GM21825 (cell line): ENCODE measurements around the gene PSTPIP1.

Experiments
- ATAC-seq: cut with Tn5 transposase; IDR thresholded peaks from one replicate; pipeline ENCODE4 v1.9.1; 2021; ENCODE audit warnings: mild to moderate bottlenecking, moderate library complexity; ENCODE audit not compliant: unreplicated experiment

PSTPIP1 gene

DNA sequence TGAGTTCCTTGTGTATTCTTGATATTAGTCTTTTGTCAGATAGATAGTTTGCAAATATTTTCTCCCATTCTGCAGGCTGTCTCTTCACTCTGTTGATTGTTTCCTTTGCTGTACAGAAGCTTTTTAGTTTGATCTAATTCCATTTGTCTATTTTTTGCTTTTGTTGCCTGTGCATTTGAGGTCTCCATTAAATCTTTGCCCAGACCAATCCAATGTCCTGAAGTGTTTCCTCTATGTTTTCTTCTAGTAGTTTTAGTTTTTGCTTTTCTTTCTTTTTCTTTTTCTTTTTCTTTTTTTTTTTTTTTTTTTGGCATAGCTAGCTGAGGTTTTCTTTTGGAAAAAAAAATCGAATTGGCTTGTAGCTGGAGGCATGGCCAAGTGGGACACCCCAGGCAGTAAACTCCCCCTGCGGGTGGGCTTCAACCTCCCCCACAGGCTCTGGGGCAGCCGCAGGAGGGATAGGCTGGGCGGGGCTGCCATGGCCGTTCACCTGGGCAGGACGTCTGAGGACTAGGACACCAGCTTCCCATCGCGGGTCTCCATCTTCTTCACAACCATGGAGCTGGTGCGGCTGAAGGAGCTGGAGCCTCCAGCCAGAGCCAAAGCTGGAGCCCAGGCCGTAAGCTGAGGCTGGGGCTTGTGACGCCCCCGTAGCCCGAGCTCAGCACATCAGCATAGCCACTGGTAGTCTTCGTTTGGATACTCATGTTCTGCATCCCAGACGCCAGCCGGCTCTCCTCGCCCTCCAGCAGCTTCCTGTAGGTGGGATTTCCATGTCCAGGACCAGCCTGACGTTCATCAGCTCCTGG, 16.2 kb upstream of the PSTPIP1 start:
- no peak for ATAC-seq

DNA sequence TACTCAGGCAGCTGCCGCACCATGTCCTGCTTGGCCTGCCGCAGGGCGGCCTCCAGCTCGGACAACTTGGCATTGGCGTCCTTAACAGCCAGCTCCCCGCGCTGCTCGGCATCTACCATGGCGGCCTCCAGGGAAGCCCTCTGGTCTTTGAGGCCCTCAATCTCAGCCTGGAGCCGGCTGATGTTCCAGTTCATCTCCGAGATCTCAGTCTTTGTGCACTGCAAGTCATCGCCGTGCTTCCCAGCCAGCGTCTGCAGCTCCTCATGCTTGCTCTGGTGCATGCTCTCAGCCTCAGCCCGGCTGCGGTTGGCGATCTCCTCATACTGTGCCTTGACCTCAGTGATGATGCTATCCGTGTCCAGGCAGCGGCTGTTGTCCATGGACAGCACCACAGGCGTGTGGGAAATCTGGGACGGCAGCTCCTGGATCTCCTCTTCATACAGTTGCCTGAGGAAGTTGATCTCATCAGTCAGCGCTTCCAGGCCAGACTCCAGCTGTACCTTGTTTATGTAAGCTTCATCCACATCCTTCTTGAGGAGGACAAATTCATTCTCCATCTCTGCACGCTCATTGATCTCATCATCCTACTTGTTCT, 15.5 kb upstream of the PSTPIP1 start:
- ATAC-seq, result no peak

DNA sequence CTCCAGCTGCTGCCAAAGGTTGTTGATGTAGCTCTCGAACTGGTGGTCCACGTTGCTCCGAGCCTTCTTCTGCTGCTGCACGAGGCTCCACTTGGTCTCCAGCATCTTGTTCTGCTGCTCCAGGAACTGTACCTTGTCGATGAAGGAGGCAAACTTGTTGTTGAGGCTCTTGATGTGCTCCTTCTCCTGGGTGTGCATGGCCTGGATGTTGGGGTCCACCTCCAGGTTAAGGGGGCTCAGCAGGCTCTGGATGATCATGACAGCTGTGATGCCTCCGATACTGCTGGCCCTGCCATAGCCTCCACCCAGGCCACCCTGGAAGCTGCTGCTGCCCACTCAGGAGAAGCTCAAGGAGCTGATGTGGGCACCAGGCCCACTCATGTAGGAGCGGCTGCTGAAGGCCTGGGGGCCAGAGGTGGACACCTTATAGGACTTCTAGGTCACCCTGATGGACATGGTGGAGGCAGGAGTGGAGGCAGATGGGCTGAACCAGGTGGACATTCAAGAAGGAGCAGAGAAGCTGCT, 14.9 kb upstream of the PSTPIP1 start:
- no peak for ATAC-seq

DNA sequence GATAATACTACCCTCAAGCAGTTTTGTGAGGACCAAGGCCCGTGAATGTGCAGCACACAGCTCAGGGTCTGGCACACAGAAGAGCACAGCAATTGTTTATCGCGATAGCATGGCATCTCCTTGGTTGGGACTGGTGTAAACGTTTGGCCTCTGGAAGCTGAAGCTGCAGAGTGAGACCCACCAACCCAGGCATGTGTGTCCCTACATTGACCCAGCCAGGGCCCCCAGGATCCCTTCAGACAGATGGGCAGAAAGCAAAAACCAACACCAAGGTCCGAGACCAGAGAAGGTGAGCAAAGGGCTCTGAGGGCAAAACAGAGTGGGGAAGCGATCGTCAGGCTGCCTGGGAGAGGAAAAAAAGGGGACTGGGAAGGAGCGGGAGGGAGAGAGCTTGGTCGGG, 12.6 kb upstream of the PSTPIP1 start:
- no peak for ATAC-seq

DNA sequence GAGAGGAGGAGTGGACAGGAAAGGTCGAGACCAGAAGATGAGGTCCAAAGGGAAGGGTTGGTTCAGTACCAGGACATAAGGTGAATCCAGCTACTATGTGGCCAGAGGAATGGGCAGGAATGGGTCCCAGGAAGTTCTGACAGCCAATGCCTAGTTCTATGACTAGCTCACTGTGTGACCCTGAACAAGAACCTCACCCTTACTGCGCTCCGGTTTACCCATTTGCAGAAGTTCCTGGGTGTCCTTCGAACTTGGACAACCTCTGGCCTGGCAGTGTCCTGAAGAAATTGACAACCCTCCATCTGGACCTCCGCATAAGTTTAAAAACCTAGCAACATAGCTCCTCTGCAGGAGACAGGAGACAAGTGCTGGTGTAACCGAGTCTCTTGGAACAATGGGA, 12.2 kb upstream of the PSTPIP1 start:
- no peak for ATAC-seq

DNA sequence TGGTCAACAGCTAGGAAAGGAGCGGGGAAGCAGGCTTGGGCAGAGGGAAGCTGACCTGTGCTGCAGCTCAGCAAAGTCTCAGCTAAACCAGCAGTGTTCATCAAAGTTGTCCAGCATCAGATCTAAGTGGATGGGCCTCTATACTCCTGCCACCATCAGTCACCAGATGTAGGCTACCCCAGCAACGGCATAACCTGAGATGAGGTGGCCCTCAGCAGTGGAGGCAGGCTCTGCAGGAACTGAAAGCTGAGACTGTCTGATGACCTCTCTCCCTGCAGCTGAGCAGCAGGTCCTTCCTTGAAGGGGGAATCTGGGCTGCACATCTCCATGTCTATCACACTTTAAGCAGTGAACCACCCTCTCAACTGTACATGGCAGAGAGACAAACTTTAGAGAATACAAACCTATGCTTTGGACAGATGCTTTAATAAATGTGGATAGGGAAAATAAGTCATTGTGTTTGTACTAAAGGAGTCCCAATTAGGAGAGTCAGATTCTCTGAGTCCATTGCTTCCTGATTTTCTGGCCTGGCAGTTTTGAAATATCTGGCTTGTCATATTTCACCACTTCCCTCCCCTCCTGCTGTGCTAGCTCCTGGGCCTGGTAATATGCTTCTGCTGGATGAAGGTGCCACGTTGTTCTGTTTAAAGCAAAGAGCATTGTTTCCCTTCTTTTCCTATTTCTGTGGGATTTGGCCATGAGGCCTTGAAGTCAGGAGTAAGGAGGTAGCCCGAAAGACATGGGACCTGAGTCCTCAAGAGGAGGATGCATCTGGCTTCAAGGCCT, 11.1 kb upstream of the PSTPIP1 start:
- no peak for ATAC-seq

DNA sequence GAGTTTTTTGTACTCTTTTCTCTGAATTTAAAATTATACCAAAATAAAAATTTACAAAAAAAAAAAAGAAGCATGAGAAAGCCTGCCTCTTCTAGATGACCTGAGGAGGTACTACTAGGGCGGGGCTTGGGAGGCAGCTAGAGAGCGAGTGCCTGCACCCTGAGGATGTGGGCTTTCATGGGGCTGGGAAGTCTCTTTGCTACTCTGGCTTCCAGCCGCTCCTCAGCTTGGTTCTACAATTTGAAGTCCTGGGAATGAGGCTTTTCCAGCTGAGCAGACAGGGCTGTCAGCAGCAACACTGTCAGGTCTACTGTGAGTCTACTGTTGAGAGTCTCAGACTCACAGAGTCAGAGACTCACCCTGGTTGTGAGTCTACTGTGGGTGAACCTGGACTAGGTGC, 8.2 kb upstream of the PSTPIP1 start:
- ATAC-seq, result no peak

DNA sequence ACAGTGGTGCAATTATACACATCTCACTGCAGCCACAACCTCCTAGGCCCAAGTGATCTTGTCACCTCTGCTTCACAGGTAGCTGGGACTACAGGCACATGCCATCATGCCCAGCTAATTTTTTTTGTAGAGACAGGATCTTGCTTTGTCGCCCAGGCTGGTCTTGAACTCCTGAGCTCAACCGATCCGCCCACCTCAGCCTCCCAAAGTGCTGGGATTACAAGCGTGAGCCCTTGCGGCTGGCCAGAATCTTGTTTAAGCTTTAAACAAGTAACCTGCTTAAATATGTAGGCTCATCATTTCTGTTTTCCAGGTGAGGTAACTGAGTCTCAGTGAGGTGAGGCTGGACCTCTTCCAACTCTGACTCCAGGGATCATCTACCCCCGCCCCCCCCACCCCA, 7.7 kb upstream of the PSTPIP1 start:
- no peak for ATAC-seq

DNA sequence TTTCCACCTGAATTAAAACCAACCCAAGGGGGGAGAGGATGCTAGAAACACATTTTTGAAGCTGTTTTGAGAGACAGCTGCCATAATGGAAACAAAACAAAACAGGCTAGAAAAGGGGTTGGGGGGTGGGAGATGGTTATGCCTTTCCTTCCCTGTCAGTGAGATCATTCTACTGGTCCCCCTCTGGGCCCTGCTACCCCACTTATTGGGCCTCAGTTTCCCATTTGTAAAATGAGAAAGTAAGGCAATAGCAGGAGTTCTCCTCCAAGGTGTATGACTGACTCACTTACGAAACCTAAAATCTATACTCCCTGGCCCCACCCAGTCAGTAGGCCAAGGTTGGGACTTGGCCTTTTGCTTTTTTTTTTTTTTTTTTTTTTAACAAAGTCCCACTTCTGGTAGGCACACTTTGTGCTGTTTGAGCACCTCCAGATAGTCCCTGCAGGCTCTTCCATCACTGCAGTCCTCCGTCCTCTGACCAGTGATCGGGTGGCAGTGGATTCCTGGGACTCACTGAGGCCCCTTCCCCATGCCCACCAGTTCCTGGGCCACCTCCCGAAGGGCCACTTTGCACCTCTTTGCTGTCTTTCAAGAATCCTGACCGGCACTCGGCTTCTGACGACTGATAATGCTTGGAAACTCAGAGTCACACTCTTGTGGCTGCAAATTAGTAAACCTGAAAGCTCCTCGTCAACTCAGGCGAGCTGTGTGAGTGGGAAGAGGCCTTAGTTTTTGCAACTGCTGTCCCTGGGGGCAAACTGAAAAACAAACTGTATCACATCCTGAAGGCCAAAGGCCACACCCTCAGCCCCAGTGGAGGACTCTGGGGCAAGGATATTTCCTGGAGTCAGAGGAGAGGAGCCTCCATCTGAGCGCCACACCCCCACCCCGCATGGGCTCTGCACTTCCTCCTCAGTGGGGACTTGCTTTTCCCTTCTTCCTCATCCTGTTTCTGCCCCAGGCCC, 6.7 kb upstream of the PSTPIP1 start:
- ATAC-seq, result peak; percentile 80

DNA sequence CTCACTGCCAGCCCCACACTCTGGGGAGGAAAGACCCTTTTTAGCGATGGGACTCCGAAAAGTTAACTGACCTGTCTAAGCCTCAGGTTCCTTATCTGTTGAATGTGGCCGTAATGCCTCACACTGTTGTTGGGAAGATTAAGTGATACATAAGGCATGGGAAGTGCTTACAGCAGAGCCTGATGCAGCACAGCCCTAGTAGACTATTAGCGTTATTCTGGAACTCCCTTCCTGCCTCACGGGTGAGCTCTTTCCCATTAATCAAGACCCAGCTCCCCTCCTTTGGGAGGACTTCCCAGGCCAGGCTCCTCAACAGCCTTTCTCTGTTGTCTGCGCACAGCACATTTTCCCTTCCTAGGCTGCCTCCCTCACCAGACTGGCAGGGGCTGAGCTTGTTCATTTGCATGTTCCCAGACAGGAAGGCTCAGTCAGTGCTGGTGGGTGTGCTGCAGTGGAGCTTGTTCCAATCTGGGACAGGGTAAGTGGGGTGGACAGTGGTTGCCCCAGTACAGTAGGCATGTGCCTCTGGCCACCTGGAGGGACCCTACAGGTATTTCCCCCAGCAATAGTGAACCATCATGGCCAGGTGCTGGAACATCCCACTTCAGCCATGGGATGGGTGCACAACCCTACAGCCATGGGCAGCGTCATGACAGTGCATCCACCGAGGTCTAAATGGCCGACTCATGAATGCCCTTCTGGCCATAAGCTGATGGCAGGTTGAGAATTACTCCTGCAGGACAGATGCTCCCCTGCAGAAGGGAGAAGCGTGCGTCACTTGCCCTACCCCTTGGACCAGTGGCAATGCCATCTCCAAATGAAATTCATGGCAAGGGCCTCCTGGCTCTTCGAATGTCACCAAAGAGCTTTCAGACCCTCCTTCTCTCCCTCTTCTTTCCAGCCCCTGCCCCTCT, 5.8 kb upstream of the PSTPIP1 start:
- no peak for ATAC-seq

DNA sequence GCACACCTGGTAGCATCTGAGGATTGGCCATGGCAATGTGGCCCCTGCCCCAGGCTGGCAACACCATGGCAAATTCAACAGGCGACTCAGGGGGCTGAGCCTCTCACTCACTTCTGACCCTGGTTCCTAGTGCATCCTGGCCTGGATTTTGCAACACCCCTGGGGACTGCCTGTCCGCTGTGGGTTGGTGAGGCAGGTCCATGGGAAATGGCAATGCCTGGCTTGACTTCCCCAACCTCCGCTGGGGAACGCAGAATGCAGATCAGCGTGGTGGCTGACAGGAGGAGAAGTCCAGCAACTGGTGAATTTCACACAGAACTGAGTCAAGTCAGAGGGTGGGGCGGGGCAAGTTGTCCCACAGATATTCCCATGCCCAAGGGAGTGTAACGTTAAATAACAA, 3.9 kb upstream of the PSTPIP1 start:
- no peak for ATAC-seq

DNA sequence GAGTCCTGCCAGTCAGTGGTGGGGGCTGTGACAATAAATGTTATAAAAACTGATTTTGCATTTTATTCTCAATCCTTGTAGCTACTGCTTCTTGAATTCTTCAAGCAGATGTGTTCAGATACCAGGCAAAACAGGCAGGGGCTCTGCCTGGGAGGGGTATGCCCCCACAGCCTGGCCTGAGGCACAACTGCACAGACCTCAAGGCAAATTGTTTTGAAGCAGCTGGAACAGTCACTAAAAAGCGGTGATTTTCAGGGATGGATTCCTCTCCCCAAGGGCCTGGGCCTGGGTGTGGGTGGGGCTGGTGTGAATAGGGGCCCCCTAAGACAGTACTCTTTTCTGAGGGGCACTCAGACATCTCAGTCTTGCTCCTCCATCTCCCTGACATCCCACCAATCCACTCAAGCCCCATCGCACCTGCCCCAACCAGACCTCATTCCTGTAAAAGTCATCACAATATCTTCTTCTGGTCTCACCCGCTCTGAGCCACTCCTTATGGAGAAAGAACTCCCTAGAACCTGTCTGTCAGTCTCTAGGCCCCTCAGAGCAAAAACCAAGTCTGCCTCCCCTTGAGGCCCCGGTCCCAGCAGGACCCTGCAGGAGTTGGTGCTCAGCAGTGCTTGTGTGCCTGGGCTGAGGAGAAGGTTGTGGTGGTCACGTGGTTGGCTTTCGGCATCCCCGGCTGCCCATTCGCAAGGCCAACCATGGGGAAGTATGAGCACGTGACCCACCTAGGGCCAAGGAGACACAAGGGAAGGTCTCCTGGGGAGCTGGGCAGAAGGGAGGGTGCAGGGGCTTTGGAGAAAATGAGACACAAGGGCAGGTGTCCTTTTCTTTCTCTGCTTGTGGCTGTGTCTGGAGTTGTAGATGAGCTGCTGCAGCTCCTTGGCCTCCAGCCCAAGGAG, 2.9 kb upstream of the PSTPIP1 start:
- no peak for ATAC-seq

DNA sequence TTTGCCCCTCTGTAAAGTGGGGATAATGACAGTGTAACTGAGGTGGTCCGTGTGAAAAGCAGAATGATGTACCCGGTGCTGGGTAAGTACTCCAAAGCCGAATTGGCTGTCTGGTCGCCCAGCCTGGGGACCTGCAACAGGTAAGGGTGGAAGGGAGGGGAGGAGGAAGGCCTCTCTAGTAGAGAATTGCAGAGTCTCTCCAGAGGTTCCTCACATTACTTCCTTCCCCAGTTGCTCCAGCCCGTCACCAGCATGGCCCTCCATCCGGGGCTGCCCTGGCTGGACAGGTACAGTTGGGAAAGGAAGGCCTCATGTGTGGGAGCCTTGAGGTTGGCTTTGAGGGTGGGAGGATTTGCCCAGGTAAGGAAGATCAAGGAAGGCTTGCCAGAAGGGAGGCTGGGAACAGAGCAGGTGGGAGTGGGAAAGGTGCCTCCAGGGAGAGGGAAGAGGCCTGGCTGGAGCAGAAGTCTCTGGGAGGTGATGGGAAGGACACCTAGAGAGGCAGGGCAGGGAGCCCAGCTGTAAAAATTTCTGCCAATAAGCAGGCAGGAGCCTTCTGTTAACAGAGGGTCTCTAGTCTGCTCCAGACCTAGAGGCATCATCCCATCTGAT, 1.7 kb upstream of the PSTPIP1 start:
- no peak for ATAC-seq

DNA sequence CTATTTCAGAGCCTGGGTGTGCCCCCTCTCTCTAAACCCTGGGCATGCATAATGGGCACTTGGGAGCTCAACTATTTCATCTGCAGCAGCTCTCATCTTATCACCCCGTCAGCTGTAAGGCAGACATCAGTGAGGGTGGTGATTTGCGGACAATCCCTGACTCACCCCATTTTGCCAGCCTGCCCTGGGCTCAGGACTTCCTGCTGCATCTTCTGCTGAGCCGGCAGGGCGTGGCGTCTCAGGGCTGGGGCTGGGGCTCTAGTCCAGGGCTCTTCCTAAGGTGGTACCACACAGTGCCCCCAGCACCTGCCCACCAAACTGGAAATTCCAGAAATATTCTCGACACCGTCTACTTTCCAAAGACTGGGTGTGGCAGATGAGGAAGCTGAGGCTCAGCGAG, 925 bp upstream of the PSTPIP1 start:
- ATAC-seq, result no peak

DNA sequence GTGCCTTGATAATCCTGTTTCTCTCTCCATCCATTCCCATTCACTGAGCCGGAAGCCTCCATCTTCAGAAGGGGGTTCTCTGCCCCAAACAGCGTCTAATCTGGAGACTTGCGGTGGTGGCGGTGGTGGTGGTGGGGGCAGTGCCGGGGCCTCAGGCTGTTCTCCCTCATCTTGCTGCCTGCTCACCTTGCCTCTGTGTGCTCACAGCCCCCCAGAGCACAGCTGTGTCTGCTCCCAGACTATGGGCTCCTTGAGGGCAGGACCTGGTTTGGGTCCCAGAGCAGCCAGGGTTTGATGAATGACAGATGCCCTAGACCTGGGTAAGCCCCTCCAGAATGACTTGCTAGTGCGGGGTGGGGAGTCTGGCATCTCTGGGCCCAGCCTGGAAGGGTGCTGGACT, 430 bp upstream of the PSTPIP1 start:
- ATAC-seq, result no peak

DNA sequence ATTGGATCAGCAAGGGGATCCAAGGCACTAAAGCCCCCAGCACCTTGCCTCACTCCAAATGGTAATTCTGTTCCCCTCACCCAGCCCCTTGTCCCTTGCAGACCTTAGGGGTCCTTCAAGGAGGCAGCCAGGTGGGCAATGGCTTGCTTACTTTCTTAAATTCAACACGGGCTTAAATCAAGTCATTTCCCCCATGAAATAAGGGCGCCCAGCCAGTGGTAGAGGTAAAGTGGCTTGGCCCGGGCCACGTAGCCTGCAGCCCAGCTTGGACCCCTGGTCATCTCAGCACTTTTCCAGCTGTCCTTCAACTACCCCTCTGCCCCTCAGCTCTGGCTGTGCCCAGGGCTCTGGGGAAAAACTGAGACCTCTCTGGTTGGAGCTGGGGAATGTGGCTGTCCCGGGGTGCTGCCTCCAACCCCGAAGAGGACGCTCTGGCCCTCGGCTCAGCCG, 1.2 kb downstream of the PSTPIP1 start:
- ATAC-seq, result no peak

DNA sequence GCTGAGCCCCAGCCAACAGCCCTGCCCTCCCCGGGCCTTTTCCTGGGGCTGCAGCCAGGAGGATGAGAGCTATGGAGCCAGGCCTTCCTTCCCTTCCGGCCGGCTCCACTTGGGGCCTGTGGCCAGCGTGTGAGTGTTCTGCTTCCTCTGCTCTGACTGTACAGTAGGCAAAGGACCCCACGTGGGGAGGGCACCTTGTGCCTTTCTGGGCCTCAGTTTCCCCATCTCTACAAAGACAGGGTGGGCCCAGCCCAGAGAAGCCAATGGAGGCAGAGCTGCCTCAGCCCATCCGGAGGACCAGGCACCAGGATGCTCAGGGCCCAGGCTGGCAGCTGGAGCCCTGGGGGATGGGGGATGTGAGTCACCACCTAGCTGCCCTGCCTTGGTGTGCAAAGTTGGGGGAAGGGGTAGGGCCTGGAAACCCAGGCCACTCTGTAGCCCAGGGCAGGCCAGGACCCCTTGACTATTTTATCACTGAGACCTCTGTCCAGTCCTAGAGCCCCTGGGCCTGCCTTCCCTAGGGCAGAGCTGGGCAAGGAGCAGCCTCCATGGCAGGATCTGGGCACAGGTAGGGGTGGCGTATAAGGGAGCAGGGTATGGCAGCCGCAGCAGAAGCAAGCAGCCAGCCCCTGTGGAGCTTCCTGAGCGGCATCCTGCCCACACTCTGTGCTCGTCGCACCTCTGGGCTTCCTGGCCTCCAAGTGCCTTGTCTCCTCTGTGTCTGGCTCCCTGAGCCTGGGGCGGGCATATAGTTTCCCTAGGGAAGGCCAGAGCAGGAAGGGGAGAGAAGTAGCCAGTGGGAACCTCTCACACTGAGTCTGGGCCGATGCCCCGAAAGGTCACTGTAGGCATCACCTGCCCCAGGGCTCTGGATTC, 1.8 kb downstream of the PSTPIP1 start:
- ATAC-seq, result no peak
